SK-N-SH treated with all-trans-retinoic acid at 6 μM for 48 hours (cell line): ENCODE measurements around the gene CYP2A13.

Experiments
- ATAC-seq: fragments of 200-7000 bp; cut with Tn5 transposase; 3 replicates; pipeline ENCODE4 v1.9.1; 2020; ENCODE audit warnings: mild to moderate bottlenecking, moderate library complexity
- BACH2 ChIP-seq: fragments of 250-450 bp; sonication (Bioruptor Pico); IDR thresholded peaks from 2 replicates; pipeline ENCODE4 v1.9.0; 2021; ENCODE audit warnings: mild to moderate bottlenecking, borderline replicate concordance
- CSDC2 ChIP-seq: fragments of 250-450 bp; sonication (Bioruptor Pico); IDR thresholded peaks from 2 replicates; pipeline ENCODE4 v1.5.0; 2020; ENCODE audit warnings: mild to moderate bottlenecking, moderate library complexity
- CSRNP3 ChIP-seq: fragments of 250-450 bp; sonication (Bioruptor Pico); IDR thresholded peaks from 2 replicates; pipeline ENCODE4 v1.5.1; 2021; ENCODE audit warnings: mild to moderate bottlenecking, moderate library complexity
- ESRRG ChIP-seq: fragments of 250-450 bp; sonication (Bioruptor Pico); IDR thresholded peaks from 2 replicates; pipeline ENCODE4 v1.6.1; 2021; ENCODE audit warnings: mild to moderate bottlenecking
- GLIS3 ChIP-seq: fragments of 250-450 bp; sonication (Bioruptor Pico); IDR thresholded peaks from 2 replicates; pipeline ENCODE4 v1.5.0; 2020; ENCODE audit warnings: mild to moderate bottlenecking, moderate library complexity
- ISL1 ChIP-seq: fragments of 250-450 bp; sonication (Bioruptor Pico); IDR thresholded peaks from 2 replicates; pipeline ENCODE4 v2.1.2; 2022; ENCODE audit warnings: mild to moderate bottlenecking, moderate library complexity
- OSR1 ChIP-seq: fragments of 250-450 bp; sonication (Bioruptor Pico); IDR thresholded peaks from 2 replicates; pipeline ENCODE4 v1.8.0; 2022; ENCODE audit warnings: moderate library complexity, mild to moderate bottlenecking, inconsistent platforms
- PATZ1 ChIP-seq: fragments of 250-450 bp; sonication (Bioruptor Pico); IDR thresholded peaks from 2 replicates; pipeline ENCODE4 v1.8.0; 2020; ENCODE audit warnings: mild to moderate bottlenecking, moderate library complexity, borderline replicate concordance
- PPARA ChIP-seq: fragments of 250-450 bp; sonication (Bioruptor Pico); IDR thresholded peaks from 2 replicates; pipeline ENCODE4 v1.5.0; 2020; ENCODE audit warnings: mild to moderate bottlenecking, borderline replicate concordance
- RARB ChIP-seq: fragments of 250-450 bp; sonication (Bioruptor Pico); IDR thresholded peaks from 2 replicates; pipeline ENCODE4 v1.8.0; 2021; ENCODE audit warnings: mild to moderate bottlenecking, moderate library complexity
- SNAI2 ChIP-seq: fragments of 250-450 bp; sonication (Bioruptor Pico); IDR thresholded peaks from 2 replicates; pipeline ENCODE4 v1.5.0; 2020; ENCODE audit warnings: mild to moderate bottlenecking, moderate library complexity
- TCF4 ChIP-seq: fragments of 250-450 bp; sonication (Bioruptor Pico); IDR thresholded peaks from 2 replicates; pipeline ENCODE4 v1.8.0; 2021; ENCODE audit warnings: mild to moderate bottlenecking, moderate library complexity, borderline replicate concordance
- TOX ChIP-seq: fragments of 250-450 bp; sonication (Bioruptor Pico); IDR thresholded peaks from 2 replicates; pipeline ENCODE4 v1.8.0; 2021; ENCODE audit warnings: mild to moderate bottlenecking, moderate library complexity, borderline replicate concordance
- ZC3H10 ChIP-seq: fragments of 250-450 bp; sonication (Bioruptor Pico); IDR thresholded peaks from 2 replicates; pipeline ENCODE4 v1.5.1; 2021; ENCODE audit warnings: mild to moderate bottlenecking, moderate library complexity
- ZFP3 ChIP-seq: fragments of 250-450 bp; sonication (Bioruptor Pico); IDR thresholded peaks from 2 replicates; pipeline ENCODE4 v1.5.0; 2020; ENCODE audit warnings: mild to moderate bottlenecking, moderate library complexity
- ZFP30 ChIP-seq: fragments of 450-650 bp; formaldehyde crosslinking; IDR thresholded peaks from 2 replicates; pipeline ENCODE4 v1.5.0; 2022; ENCODE audit warnings: mild to moderate bottlenecking, moderate library complexity
- ZNF565 ChIP-seq: fragments of 450-650 bp; formaldehyde crosslinking; conservative IDR thresholded peaks from 2 replicates; pipeline ENCODE4 v1.5.0; 2020; ENCODE audit warnings: low read depth, mild to moderate bottlenecking, moderate library complexity
- ZNF70 ChIP-seq: fragments of 450-650 bp; formaldehyde crosslinking; IDR thresholded peaks from 2 replicates; pipeline ENCODE4 v1.5.0; 2020; ENCODE audit warnings: mild to moderate bottlenecking, moderate library complexity
- ZNF8 ChIP-seq: fragments of 450-650 bp; formaldehyde crosslinking; IDR thresholded peaks from 2 replicates; pipeline ENCODE4 v1.5.0; 2020; ENCODE audit warnings: mild to moderate bottlenecking, moderate library complexity
- TF ChIP-seq, protein P1 (sequence below): fragments of 250-450 bp; sonication (Bioruptor Pico); IDR thresholded peaks from 2 replicates; pipeline ENCODE4 v1.5.1; 2020; ENCODE audit warnings: low read depth, mild to moderate bottlenecking, moderate library complexity
- TF ChIP-seq, protein P2 (sequence below): fragments of 250-450 bp; sonication (Bioruptor Pico); IDR thresholded peaks from 2 replicates; pipeline ENCODE4 v1.8.0; 2021; ENCODE audit warnings: low read depth, mild to moderate bottlenecking, moderate library complexity, borderline replicate concordance

Gene CYP2A13

GRCh38 chr19:41064974-41065569 lies 23.2 kb upstream of the CYP2A13 start:
- TF ChIP-seq SNAI2 = no peak
- no peak for TF ChIP-seq BACH2 (CRISPR knock-in tag)
- TF ChIP-seq ZFP3 = no peak
- no peak for TF ChIP-seq PATZ1 (CRISPR knock-in tag)
- TF ChIP-seq CSDC2 (CRISPR knock-in tag) = no peak
- TF ChIP-seq TCF4 (CRISPR knock-in tag) = no peak
- TF ChIP-seq OSR1 (CRISPR knock-in tag) = no peak
- no peak for TF ChIP-seq ESRRG (CRISPR knock-in tag)
- TF ChIP-seq ZNF70 = no peak
- no peak for TF ChIP-seq RARB
- TF ChIP-seq GLIS3 (CRISPR knock-in tag) = no peak
- no peak for TF ChIP-seq ISL1 (CRISPR knock-in tag)
- TF ChIP-seq ZNF8 = no peak
- ATAC-seq = peak; percentile 98

- no peak for ATAC-seq
- no peak for TF ChIP-seq PATZ1 (CRISPR knock-in tag)
- no peak for TF ChIP-seq ZFP30 (CRISPR knock-in tag)
- no peak for TF ChIP-seq GLIS3 (CRISPR knock-in tag)
Observed at GRCh38 chr19:41076286-41076685, 12.0 kb upstream of the CYP2A13 start.

DNA sequence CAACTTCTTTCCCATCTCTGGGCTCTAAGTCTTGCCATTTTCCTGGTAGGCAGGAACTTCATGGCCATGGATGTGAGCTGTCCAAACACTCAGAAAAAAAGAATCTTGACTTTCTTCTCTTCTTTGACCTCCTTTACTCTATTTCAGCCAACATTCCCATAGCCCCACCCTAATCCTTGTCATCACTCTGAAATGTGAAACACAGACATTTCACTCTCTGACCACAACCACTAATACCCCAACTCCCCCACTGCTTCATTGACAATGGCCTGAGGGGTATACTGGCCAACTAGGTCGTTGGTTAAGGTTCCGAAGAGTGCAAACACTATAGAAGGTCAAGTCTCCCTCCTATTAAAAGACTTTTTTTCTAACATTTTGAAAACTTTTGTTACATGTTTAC lies 4.7 kb upstream of the CYP2A13 start:
- no peak for TF ChIP-seq CSDC2 (CRISPR knock-in tag)
- TF ChIP-seq SNAI2 = no peak
- no peak for TF ChIP-seq ZNF565 (CRISPR knock-in tag)
- TF ChIP-seq PPARA (CRISPR knock-in tag) = no peak
- TF ChIP-seq ISL1 (CRISPR knock-in tag) = no peak
- TF ChIP-seq TOX = no peak
- TF ChIP-seq, protein P1, sequence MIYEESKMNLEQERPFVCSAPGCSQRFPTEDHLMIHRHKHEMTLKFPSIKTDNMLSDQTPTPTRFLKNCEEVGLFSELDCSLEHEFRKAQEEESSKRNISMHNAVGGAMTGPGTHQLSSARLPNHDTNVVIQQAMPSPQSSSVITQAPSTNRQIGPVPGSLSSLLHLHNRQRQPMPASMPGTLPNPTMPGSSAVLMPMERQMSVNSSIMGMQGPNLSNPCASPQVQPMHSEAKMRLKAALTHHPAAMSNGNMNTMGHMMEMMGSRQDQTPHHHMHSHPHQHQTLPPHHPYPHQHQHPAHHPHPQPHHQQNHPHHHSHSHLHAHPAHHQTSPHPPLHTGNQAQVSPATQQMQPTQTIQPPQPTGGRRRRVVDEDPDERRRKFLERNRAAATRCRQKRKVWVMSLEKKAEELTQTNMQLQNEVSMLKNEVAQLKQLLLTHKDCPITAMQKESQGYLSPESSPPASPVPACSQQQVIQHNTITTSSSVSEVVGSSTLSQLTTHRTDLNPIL = no peak
- TF ChIP-seq ZFP30 (CRISPR knock-in tag) = no peak
- no peak for ATAC-seq

DNA sequence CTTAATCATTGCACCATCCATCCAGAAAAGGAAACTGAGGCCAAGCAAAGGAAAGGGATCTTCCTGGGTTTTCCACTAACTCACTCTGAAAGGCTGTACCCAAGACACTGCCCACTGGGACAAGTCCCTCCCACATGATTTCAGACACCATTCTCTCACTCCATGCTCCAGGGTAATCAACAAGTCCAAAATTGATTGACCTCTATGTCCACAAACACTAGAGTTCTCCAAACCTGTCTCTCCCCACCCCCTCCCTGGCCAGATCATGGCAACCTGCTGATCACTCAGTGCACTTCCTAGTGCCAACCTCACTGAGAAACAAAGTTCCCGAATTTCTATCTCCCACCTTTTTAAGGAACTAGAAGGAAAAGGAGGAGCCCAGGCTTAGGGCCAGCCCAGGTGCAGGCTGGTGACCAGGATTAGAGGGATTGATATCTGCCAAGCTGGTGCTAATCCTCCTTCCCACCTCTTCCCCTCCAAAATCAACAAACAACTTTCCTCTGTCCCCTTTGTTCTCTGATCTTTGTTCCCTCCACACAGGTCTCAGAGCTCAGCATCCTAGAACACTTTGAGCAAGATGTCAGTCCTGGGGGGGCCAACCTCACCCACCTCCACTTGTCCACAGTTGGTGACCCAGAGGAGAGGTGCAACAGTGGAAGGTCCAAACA lies 2.4 kb upstream of the CYP2A13 start:
- TF ChIP-seq ZNF8 = no peak
- no peak for TF ChIP-seq ZC3H10
- TF ChIP-seq OSR1 (CRISPR knock-in tag) = no peak
- no peak for TF ChIP-seq TCF4 (CRISPR knock-in tag)
- no peak for TF ChIP-seq ZNF70
- TF ChIP-seq CSRNP3 = no peak
- no peak for TF ChIP-seq CSDC2 (CRISPR knock-in tag)
- no peak for TF ChIP-seq RARB
- TF ChIP-seq TOX = no peak
- TF ChIP-seq PPARA (CRISPR knock-in tag) = no peak
- ATAC-seq = no peak

DNA sequence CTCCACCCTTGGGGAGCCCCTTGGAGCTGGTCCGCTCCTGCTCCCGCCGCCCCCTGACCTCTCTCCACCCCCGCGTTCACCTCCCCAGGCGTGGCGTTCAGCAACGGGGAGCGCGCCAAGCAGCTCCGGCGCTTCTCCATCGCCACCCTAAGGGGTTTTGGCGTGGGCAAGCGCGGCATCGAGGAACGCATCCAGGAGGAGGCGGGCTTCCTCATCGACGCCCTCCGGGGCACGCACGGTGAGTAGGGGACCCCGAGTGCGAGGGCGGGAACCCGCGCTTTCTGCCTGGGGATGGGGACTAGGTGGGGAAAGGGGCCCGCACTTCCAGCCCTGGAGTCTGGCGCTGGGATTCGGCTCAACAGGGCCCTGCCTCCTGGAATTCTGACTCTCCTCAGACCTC lies 1.7 kb downstream of the CYP2A13 start:
- no peak for ATAC-seq

More for the DNA sequence above, 1.7 kb downstream of the CYP2A13 start:
- no peak for TF ChIP-seq ZNF70
- TF ChIP-seq, protein P2, sequence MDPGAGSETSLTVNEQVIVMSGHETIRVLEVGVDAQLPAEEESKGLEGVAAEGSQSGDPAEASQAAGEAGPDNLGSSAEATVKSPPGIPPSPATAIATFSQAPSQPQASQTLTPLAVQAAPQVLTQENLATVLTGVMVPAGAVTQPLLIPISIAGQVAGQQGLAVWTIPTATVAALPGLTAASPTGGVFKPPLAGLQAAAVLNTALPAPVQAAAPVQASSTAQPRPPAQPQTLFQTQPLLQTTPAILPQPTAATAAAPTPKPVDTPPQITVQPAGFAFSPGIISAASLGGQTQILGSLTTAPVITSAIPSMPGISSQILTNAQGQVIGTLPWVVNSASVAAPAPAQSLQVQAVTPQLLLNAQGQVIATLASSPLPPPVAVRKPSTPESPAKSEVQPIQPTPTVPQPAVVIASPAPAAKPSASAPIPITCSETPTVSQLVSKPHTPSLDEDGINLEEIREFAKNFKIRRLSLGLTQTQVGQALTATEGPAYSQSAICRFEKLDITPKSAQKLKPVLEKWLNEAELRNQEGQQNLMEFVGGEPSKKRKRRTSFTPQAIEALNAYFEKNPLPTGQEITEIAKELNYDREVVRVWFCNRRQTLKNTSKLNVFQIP (CRISPR knock-in tag) = no peak
- TF ChIP-seq, protein P1 = no peak
- TF ChIP-seq ZC3H10 = no peak
- no peak for TF ChIP-seq CSDC2 (CRISPR knock-in tag)
- TF ChIP-seq ZNF565 (CRISPR knock-in tag) = no peak
- no peak for TF ChIP-seq ISL1 (CRISPR knock-in tag)
